ENCODE measurements around the gene SDHAF1. TPM values are rescaled to one million over a fixed set of nuclear protein-coding genes. Genes with fewer than 3 reads are reported as not detected.

The SDHAF1 gene
- total and polyA plus RNA-seq, 2 of the 8 experiments (the other 6 are each of a cell fraction or from before 2014, with no cell fraction given) = 16.0 to 21.3 TPM

GRCh38 chr19:36013280-36014011 lies 18.5 kb downstream of the SDHAF1 start (continued):
- TF ChIP-seq SIN3A (conservative IDR thresholded peaks at IDR 0.05 in 1 of 2, IDR thresholded peaks at IDR 0.05 in 1 of 2; ENCODE audit: low read depth in 1 of 2, low read length in 2 of 2) = no peak

All from H1 (cell line).